ENCODE data around the gene ZNF142.

ZNF142 gene

DNA sequence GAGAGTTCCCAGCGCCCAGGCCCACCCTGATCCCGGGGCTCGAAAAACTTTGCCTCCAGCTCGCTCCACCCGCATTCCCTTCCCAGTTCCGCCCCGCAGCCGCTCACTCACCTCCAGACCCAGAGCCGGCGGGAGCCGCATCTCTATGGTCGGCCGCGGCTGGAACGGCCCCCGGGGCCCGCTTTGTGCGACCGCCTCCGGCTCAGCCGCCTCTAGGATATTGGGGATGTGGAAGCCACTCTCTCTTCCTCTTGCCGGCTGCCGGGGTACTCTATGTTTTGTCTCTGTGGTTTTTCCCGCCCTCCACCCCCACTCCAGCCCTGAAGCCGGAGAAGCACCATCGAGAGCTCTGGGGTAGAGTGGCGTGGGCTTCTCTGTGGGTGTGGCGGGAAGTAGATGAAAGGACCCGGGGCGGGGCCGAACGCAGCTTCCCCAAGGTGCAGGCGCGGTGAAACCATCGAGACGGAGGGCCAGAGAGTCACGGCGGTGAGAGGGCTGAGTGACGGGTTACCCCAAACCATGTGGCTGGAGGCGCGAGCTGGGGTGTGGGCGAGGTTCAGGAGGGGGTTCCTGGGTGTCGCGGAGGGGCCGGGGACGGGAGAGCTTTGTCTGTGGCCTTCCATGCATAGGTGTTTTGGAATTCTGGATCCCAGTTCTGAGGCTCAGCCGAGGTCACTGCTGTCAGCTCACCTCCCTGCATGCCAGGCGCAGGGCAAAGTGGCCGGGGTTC is at the start of gene ZNF142, which contains the start of gene BCS1L (continued):
- TF ChIP-seq YY2 (tag by site-specific recombination; IDR thresholded peaks at IDR 0.05) (no peak), ZNF48 (tag by site-specific recombination; IDR thresholded peaks at IDR 0.05) (no peak), ZBTB8A (tag by site-specific recombination; IDR thresholded peaks at IDR 0.05) (peak; percentile 85), ZNF140 (tag by site-specific recombination; IDR thresholded peaks at IDR 0.05) (no peak), ZNF174 (tag by site-specific recombination; IDR thresholded peaks at IDR 0.05) (no peak), ZNF660 (tag by site-specific recombination; IDR thresholded peaks at IDR 0.05) (peak; percentile 75; the same call in 1 of the 2 replicates), SP2 (tag by site-specific recombination; IDR thresholded peaks at IDR 0.05) (peak; percentile 68), ZNF624 (tag by site-specific recombination; IDR thresholded peaks at IDR 0.05) (no peak), ZXDB (tag by site-specific recombination; IDR thresholded peaks at IDR 0.05) (peak; percentile 67), ZSCAN23 (tag by site-specific recombination; IDR thresholded peaks at IDR 0.05) (no peak), ZNF549 (tag by site-specific recombination; IDR thresholded peaks at IDR 0.05) (no peak), KLF7 (tag by site-specific recombination; IDR thresholded peaks at IDR 0.05; ENCODE audit: borderline replicate concordance) (peak; percentile 86), ZNF404 (tag by site-specific recombination; IDR thresholded peaks at IDR 0.05) (no peak)
- TF ChIP-seq, protein P1, sequence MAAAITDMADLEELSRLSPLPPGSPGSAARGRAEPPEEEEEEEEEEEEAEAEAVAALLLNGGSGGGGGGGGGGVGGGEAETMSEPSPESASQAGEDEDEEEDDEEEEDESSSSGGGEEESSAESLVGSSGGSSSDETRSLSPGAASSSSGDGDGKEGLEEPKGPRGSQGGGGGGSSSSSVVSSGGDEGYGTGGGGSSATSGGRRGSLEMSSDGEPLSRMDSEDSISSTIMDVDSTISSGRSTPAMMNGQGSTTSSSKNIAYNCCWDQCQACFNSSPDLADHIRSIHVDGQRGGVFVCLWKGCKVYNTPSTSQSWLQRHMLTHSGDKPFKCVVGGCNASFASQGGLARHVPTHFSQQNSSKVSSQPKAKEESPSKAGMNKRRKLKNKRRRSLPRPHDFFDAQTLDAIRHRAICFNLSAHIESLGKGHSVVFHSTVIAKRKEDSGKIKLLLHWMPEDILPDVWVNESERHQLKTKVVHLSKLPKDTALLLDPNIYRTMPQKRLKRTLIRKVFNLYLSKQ (tag by site-specific recombination; IDR thresholded peaks at IDR 0.05; ENCODE audit: borderline replicate concordance), result no peak
- TF ChIP-seq, protein P2, sequence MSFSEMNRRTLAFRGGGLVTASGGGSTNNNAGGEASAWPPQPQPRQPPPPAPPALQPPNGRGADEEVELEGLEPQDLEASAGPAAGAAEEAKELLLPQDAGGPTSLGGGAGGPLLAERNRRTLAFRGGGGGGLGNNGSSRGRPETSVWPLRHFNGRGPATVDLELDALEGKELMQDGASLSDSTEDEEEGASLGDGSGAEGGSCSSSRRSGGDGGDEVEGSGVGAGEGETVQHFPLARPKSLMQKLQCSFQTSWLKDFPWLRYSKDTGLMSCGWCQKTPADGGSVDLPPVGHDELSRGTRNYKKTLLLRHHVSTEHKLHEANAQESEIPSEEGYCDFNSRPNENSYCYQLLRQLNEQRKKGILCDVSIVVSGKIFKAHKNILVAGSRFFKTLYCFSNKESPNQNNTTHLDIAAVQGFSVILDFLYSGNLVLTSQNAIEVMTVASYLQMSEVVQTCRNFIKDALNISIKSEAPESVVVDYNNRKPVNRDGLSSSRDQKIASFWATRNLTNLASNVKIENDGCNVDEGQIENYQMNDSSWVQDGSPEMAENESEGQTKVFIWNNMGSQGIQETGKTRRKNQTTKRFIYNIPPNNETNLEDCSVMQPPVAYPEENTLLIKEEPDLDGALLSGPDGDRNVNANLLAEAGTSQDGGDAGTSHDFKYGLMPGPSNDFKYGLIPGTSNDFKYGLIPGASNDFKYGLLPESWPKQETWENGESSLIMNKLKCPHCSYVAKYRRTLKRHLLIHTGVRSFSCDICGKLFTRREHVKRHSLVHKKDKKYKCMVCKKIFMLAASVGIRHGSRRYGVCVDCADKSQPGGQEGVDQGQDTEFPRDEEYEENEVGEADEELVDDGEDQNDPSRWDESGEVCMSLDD (tag by site-specific recombination; IDR thresholded peaks at IDR 0.05), result peak; percentile 81; the same call in 1 of the 2 replicates

DNA sequence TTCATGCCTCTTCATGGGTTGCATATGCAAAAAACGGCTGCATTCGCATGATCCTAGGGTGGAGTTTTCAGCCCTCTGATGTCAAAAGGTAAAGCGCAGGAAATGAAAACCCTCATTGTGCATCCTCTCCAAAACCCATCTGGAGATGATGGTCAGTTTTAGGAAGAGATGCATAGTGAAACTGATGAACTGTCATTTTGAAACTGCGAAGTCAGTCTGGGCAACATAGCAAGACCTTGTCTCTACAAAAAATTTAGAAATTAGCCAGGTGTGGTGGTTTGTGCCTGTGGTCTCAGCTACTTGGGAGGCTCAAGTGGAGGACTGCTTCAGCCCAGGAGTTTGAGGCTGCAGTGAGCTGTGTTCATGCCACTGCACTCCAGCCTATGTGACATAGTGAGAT is 48.7 kb upstream of the ZNF142 start:
- no peaks in the 10 kb centered on the region for H3K9me3 ChIP-seq (ENCODE audit: control insufficient read depth, insufficient read depth, low read depth, low read length)
- TF ChIP-seq KLF16 (tag by site-specific recombination; IDR thresholded peaks at IDR 0.05), result no peak
- no peak for TF ChIP-seq ZNF707 (tag by site-specific recombination; IDR thresholded peaks at IDR 0.05)
- no peaks in the 10 kb centered on the region for H3K36me3 ChIP-seq (ENCODE audit: control insufficient read depth in 2 of 2, insufficient read depth in 1 of 2, low read length in 2 of 2)
- no peak overlapping the region for H3K4me3 ChIP-seq (ENCODE audit: low read depth, low read length)
- POLR2A ChIA-PET, result interaction anchor here (0.6 to 1.1 kb wide), 4 partner anchors 36 to 317 kb away, joined by 3 to 6 read pairs (median 4); partner anchors contain the start of genes BCS1L, RNF25, STK36 and ZNF142
- peaks cover 3% of the 10 kb centered on the region for H3K4me1 ChIP-seq (ENCODE audit: control insufficient read depth, insufficient read depth, low read length)
- CTCF ChIA-PET, result interaction anchor here (0.9 to 1.6 kb wide), 2 partner anchors 21 to 139 kb away, joined by 7 read pairs; no protein-coding TSS in a partner anchor
- no peak overlapping the region for H3K27ac ChIP-seq (ENCODE audit: extremely low read depth, low read depth, low read length)

DNA sequence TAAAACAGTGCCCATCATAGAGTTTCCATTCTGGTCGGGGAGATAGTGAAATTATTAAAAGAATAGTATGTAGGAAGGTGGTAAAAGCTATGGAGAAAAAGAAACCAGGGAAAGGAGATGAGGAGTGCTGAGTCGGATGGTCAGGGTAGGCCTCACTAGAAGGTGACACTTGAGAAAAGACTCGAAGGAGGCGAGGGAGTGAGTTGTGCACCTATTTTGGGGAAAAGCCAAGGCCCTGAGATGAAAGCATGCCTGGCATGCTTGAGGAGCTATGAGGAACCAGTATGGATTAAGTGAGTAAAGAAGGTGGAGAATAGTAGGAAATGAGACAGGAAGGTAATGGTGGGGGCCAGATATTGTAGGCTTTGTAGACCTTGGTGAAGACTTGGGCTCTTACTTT is 43.9 kb upstream of the ZNF142 start:
- CTCF ChIA-PET, result interaction anchor here (0.9 to 1.8 kb wide), 3 partner anchors 16 to 327 kb away, joined by 3 to 14 read pairs (median 4); no protein-coding TSS in a partner anchor
- POLR2A ChIA-PET, result no interaction called here
- H3K9me3 ChIP-seq (ENCODE audit: control insufficient read depth, insufficient read depth, low read depth, low read length), result no peaks in the 10 kb centered on the region
- no peaks in the 10 kb centered on the region for H3K4me1 ChIP-seq (ENCODE audit: control insufficient read depth, insufficient read depth, low read length)
- H3K27ac ChIP-seq (ENCODE audit: extremely low read depth, low read depth, low read length), result no peak overlapping the region
- no peak overlapping the region for H3K4me3 ChIP-seq (ENCODE audit: low read depth, low read length)
- peaks cover 4 to 32% of the 10 kb centered on the region in 2 experiments; a peak in 2 of 3 replicates for H3K36me3 ChIP-seq (ENCODE audit: control insufficient read depth in 2 of 2, insufficient read depth in 1 of 2, low read length in 2 of 2)
- no peak for TF ChIP-seq GFI1B (tag by site-specific recombination; IDR thresholded peaks at IDR 0.05)
- TF ChIP-seq GLIS2 (tag by site-specific recombination; IDR thresholded peaks at IDR 0.05), result no peak
- no peak for TF ChIP-seq GLI4 (tag by site-specific recombination; IDR thresholded peaks at IDR 0.05)
- no peak for TF ChIP-seq RBAK (tag by site-specific recombination; IDR thresholded peaks at IDR 0.05)
- no peak for TF ChIP-seq ZNF692 (tag by site-specific recombination; IDR thresholded peaks at IDR 0.05)
- no peak for TF ChIP-seq ZNF843 (tag by site-specific recombination; IDR thresholded peaks at IDR 0.05)
- no peak for TF ChIP-seq ZNF624 (tag by site-specific recombination; IDR thresholded peaks at IDR 0.05)
- TF ChIP-seq ZNF776 (tag by site-specific recombination; IDR thresholded peaks at IDR 0.05; ENCODE audit: borderline replicate concordance), result no peak
- TF ChIP-seq ZNF133 (tag by site-specific recombination; IDR thresholded peaks at IDR 0.05), result no peak
- TF ChIP-seq ZBTB49 (tag by site-specific recombination; IDR thresholded peaks at IDR 0.05; ENCODE audit: low read depth), result no peak
